ENCODE results near the gene ATRIP. TPM values are rescaled to one million over a fixed set of nuclear protein-coding genes. Genes with fewer than 3 reads are reported as not detected.

Gene ATRIP
- total RNA-seq, 1 donor from 2014 or later, result 14.6 TPM

GRCh38 chr3:48504051-48504946 lies 57.8 kb downstream of the ATRIP start, which contains the start of gene SHISA5:
Gene SHISA5 (minus strand): TSS chr3:48504174. CDS start chr3:48504094, 80 bp downstream.
- DNase-seq (peak; percentile 57), ATAC-seq (ENCODE audit: low read depth) (peak; percentile 67)
- Mint-ChIP-seq H3K9me3 (no peaks in the 10 kb centered on the region), H3K36me3 (ENCODE audit: low read depth) (no peaks in the 10 kb centered on the region), H3K27me3 (no peaks in the 10 kb centered on the region), H3K4me3 (peak within 1 kb of the TSS; percentile 80), H3K4me1 (peaks cover 18% of the 10 kb centered on the region), H3K27ac (peak within 1 kb of the TSS; percentile 59)
- no peak for TF ChIP-seq CTCF (IDR thresholded peaks at IDR 0.05)
- ChIA-PET CTCF (interaction anchor here (0.7 to 2.0 kb wide), 5 partner anchors 31 to 103 kb away, joined by 3 to 18 read pairs (median 5); partner anchors contain the start of genes CCDC51 and TMA7), POLR2A (interaction anchor here (0.6 to 4.2 kb wide), 8 partner anchors 22 to 65 kb away, joined by 3 to 28 read pairs (median 4); partner anchors contain the start of genes ATRIP, CCDC51 and TMA7)
- intact Hi-C loops (cut with micrococcal nuclease), result no loop called here

- Mint-ChIP-seq H3K27ac (peak overlapping the region; percentile 7), H3K4me3 (peak overlapping the region; percentile 80), H3K36me3 (ENCODE audit: low read depth) (no peaks in the 10 kb centered on the region), H3K9me3 (no peaks in the 10 kb centered on the region), H3K4me1 (peaks cover 18% of the 10 kb centered on the region), H3K27me3 (no peaks in the 10 kb centered on the region)
- intact Hi-C loops (cut with micrococcal nuclease), result loop anchor here (5.0 kb wide), 1 partner anchor 182 kb away; the partner anchor contains the start of gene NCKIPSD
- POLR2A ChIA-PET, result interaction anchor here (0.6 to 4.2 kb wide), 7 partner anchors 23 to 66 kb away, joined by 3 to 29 read pairs (median 6); partner anchors contain the start of genes CCDC51 and TMA7
- ATAC-seq (ENCODE audit: low read depth) (no peak), DNase-seq (no peak)
- CTCF ChIA-PET, result interaction anchor here (0.7 to 2.0 kb wide), 4 partner anchors 32 to 104 kb away, joined by 3 to 18 read pairs (median 6); partner anchors contain the start of genes CCDC51 and TMA7
- no peak for TF ChIP-seq CTCF (IDR thresholded peaks at IDR 0.05)
Observed at GRCh38 chr3:48505146-48505545, 58.6 kb downstream of the ATRIP start.

GRCh38 chr3:48505968-48506504 lies 59.5 kb downstream of the ATRIP start:
- H3K4me3 Mint-ChIP-seq, result peak overlapping the region; percentile 3
- intact Hi-C loops (cut with micrococcal nuclease), result loop anchor here (2.0 to 5.0 kb wide), 3 partner anchors 43 to 181 kb away; partner anchors contain the start of genes NCKIPSD and PFKFB4
- no peaks in the 10 kb centered on the region for H3K9me3 Mint-ChIP-seq
- H3K36me3 Mint-ChIP-seq (ENCODE audit: low read depth), result no peaks in the 10 kb centered on the region
- TF ChIP-seq CTCF (IDR thresholded peaks at IDR 0.05), result no peak
- ChIA-PET CTCF (interaction anchor here (1.8 to 4.1 kb wide), 5 partner anchors 33 to 106 kb away, joined by 6 to 64 read pairs (median 19); a partner anchor contains a TSS), POLR2A (interaction anchor here (3.4 to 4.2 kb wide), 2 partner anchors 33 to 40 kb away, joined by 28 to 29 read pairs; a partner anchor contains a TSS)
- no peak for DNase-seq
- H3K27me3 Mint-ChIP-seq, result no peaks in the 10 kb centered on the region
- H3K27ac Mint-ChIP-seq, result no peak overlapping the region
- peaks cover 18% of the 10 kb centered on the region for H3K4me1 Mint-ChIP-seq
- no peak for ATAC-seq (ENCODE audit: low read depth)

- peak; percentile 88 for ATAC-seq (ENCODE audit: low read depth)
- H3K27ac Mint-ChIP-seq, result no peak overlapping the region
- H3K4me3 Mint-ChIP-seq, result peak overlapping the region; percentile 24
- intact Hi-C loops (cut with micrococcal nuclease), result loop anchor here (1.0 to 5.0 kb wide), 9 partner anchors 15 to 275 kb away; partner anchors contain the start of genes NCKIPSD and PFKFB4
- peak; percentile 56 for DNase-seq
- ChIA-PET POLR2A (interaction anchor here (0.6 to 3.4 kb wide), 5 partner anchors 29 to 264 kb away, joined by 3 to 29 read pairs (median 4); a partner anchor contains a TSS), CTCF (interaction anchor here (0.6 to 4.1 kb wide), 15 partner anchors 28 to 234 kb away, joined by 3 to 64 read pairs (median 4); partner anchors contain the start of genes ATRIP, CCDC51 and TMA7)
- no peaks in the 10 kb centered on the region for H3K36me3 Mint-ChIP-seq (ENCODE audit: low read depth)
- no peaks in the 10 kb centered on the region for H3K9me3 Mint-ChIP-seq
- TF ChIP-seq CTCF (IDR thresholded peaks at IDR 0.05), result peak; percentile 28
- no peaks in the 10 kb centered on the region for H3K27me3 Mint-ChIP-seq
- peaks cover 15% of the 10 kb centered on the region for H3K4me1 Mint-ChIP-seq
Observed at GRCh38 chr3:48507256-48508061, 60.9 kb downstream of the ATRIP start.
